ENCODE data around the gene BRD4.
A peak's percentile ranks its signal among the peaks of the same experiment; 100 is the strongest.
"Not testable (repeated sequence)": the region's sequence is repeated elsewhere in the genome, so short reads cannot be mapped to it uniquely, and the experiment has no call there.

The BRD4 gene

DNA sequence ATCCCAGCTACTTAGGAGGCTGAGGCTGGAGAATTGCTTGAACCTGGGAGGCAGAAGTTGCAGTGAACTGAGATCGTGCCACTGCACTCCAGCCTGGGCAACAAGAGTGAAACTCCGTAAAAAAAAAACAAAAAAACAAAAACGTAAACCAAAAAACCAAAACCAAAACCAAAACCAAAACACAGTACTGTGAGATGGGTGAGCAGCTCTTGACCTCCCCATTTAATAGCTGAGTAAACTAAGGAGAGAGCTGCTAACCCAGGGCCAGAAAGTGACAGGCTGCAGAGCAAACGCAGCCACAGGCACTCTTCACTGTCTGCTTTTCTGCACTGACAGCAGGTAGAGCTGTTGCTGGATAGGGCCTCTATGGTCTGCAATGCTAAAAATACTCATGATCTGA is 27.7 kb upstream of the BRD4 start:
- not testable (repeated sequence) for DNase-seq (ENCODE audit: low read depth in 2 of 2)

DNA sequence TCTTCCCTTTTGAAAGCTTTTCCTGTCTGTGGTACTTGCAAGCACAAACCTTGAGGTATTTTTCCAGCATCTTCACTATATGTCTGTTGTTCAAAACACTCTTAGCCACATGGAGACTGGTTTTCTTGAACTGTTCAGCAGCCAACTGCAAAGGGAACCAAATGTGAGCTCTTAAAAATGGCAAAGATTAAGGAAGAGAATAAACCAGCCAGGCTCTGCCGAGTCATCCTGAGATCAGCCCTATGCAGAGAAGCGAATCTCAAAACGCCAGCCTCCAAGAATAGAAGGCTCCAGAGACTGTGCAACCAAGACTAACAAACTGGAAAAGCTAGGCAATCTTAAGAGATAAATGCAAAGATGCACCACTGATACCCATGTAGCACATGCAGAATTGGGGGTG is 26.6 kb upstream of the BRD4 start:
- DNase-seq (ENCODE audit: low read depth in 2 of 2), result no peak

DNA sequence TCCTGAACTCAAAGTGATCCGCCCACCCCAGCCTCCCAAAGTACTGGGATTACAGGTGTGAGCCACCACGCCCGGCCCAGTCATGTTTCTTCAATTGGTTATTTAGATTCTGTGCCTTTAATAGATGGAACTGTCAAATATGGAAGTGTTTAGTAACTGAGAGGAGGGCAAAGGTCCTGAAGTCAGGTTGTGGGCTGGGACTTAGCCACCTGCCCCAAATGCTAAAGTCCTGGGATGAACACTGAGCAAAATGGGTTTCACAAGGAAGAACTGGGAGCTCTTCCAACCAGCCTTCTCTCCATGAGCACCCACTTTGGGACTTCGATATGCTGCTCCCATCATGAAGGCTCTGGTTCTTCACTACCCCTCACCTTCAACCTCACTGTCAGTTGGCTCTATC is 25.6 kb upstream of the BRD4 start:
- DNase-seq (ENCODE audit: low read depth in 2 of 2), result no peak

- DNase-seq (ENCODE audit: low read depth in 2 of 2), result no peak
These were observed 22.4 kb upstream of the BRD4 start for GRCh38 chr19:15354566-15355296.

DNA sequence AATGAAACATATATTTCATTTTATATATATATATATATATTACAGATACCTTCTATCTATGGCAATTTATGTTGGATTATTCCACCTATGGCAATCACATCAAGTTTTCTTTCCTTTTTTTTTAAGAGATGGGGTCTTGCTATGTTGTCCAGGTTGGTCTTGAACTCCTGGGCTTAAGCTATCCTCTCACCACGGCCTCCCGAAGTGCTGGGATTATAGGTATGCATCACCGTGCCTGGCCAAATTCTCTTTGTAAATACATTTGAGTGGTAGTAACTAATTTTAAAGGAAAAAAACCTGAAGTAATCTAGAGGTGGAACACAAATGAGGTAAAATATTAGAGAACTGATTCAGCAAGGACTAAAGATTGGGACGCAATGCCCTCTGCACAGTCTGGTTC is 21.6 kb upstream of the BRD4 start:
- DNase-seq (ENCODE audit: low read depth in 2 of 2), result no peak

GRCh38 chr19:15352535-15352934 is 20.2 kb upstream of the BRD4 start:
- not testable (repeated sequence) for DNase-seq (ENCODE audit: low read depth in 2 of 2)

DNA sequence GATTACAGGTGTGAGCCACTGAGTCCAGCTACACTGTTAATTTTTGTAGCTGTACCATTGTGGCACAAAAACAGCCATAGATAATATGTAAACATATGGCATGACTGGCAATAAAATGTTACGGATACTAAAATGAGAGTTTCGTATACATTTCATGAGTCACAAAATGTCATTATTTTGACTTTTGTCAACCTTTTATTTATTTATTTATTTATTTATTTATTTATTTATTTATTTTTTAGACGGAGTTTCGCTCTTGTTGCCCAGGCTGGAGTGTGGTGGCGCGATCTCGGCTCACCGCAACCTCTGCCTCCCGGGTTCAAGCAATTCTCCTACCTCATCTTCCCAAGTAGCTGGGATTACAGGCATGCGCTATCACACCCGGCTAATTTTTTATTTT is 9.0 kb upstream of the BRD4 start:
- DNase-seq (ENCODE audit: low read depth in 2 of 2), result not testable (repeated sequence)

- DNase-seq (ENCODE audit: low read depth in 2 of 2), result no peak
These were observed 7.7 kb upstream of the BRD4 start for GRCh38 chr19:15340086-15340485.

DNA sequence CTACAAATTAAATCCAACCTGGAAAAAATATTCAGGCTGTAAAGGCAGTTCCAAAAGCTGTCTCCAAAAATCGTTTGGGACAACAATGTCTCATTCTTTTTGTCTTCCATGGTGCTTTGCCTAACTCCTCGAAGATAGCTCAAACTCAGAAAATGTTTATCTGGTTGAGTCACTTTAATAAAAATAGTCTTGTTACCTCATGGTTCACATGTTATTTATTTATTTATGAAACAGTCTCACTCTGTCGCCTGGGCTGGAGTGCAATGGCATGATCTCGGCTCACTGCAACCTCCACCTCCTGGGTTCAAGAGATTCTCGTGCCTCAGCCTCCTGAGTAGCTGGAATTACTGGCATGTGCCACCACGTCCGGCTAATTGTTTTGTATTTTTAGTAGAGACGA is 4.9 kb upstream of the BRD4 start:
- no peak for DNase-seq (ENCODE audit: low read depth in 2 of 2)

GRCh38 chr19:15335992-15336391 is 3.7 kb upstream of the BRD4 start:
- not testable (repeated sequence) for DNase-seq (ENCODE audit: low read depth in 2 of 2)

DNA sequence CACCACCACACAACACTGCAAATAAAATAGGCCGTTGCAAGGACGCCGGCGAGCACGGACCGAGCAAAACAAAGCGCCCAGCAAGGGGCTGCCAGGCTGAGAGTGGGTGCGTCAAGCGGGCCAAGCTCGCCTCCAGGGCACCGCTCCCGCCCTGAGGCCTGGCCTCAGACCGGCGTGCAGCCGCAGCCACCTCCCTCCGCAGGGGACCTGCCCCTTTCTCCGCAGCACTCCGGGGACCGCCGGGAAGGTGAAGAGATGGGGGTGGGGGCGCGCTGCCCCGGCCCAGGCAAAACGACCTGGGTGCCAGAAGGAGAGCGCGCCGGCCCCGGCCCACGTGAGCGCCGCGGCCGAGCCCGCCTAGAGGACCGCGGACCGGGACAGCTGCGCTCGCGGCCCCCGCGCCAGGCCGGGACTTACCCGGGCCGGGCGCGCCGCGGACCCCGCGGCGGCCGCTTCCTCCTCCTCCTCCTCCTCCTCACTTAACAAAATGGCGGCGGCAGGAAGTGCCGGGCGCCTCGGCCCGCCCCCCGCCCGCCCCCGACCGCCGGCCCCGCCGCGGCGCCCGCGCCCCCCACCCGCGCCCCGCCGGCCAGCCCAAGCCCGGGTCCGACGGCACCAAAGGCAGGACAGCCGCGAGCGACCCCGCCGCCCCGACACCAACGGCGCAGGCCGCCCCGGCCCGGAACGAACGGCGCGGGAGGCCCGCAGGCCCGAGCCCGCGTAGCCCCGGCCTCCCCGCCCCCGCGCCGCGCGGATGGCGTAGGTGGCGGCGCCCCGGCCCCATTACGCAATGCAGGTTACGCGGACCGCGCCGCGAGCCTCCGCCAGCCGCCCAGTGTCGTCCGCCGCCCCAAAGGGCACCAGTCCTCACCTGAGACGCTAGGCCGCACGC is 674 bp downstream of the BRD4 start:
- peak; percentile 24 to 49 for DNase-seq (ENCODE audit: low read depth in 2 of 2)

GRCh38 chr19:15330801-15331418 is 1.4 kb downstream of the BRD4 start:
- no peak for DNase-seq (ENCODE audit: low read depth in 2 of 2)

- DNase-seq (ENCODE audit: low read depth in 2 of 2), result no peak
These were observed 4.0 kb downstream of the BRD4 start for GRCh38 chr19:15328312-15328711.

DNA sequence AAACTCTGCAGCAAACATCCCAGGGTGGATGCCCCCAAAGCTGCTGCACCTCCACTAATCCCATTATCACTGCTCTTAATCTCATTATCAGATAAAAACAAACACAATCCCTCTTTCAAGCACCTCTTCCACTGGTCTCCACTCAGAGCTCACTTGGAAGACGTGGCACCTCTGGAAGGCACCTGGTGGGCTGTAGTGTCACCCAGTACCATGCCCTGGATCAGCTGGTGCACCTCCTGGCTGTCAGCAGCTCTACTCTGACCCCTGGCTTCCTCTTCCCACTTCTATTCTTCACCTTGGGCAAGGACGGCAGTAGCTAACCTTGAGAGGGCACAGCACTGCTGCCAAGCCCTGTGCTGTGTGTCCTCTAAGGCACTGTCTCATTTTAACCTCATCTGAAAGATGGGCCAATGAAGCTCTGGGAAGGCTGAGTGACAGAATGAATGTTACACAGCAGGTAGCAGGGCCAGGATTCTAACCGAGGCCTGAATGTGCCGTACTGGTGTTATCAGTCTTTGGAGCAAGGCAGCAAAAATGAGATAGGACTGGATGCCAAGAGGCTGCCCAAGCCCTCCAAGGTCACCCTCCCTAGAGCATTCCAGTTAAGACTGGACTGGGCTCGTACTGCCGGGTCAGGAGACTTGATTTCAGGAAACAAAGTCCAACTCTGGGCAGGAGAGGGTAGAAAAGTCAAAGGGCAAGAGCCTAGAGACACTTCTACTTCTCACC is 7.4 kb downstream of the BRD4 start:
- no peak for DNase-seq (ENCODE audit: low read depth in 2 of 2)

- DNase-seq (ENCODE audit: low read depth in 2 of 2), result no peak
These were observed 8.7 kb downstream of the BRD4 start for GRCh38 chr19:15323496-15324235.

- no peak for DNase-seq (ENCODE audit: low read depth in 2 of 2)
These were observed 10.6 kb downstream of the BRD4 start for GRCh38 chr19:15321739-15322138.

DNA sequence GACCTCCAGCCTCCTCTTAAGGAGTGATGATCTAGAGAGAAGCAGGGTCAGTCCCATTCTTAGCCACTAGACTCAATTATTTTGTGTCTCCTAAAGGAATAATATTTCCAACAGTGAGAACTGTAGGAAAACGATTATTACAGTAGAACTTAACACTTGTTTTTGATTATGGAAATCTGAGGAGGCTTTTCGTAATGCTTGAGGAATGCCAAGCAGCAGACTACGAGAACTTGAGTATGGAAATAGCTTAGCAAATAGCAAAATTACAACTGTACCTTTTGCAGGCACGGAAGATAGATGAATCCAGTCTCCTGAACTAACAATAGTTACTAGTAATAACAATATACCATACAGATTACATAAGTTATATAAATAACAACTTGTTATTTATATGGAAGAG is 12.2 kb downstream of the BRD4 start:
- no peak for DNase-seq (ENCODE audit: low read depth in 2 of 2)

DNA sequence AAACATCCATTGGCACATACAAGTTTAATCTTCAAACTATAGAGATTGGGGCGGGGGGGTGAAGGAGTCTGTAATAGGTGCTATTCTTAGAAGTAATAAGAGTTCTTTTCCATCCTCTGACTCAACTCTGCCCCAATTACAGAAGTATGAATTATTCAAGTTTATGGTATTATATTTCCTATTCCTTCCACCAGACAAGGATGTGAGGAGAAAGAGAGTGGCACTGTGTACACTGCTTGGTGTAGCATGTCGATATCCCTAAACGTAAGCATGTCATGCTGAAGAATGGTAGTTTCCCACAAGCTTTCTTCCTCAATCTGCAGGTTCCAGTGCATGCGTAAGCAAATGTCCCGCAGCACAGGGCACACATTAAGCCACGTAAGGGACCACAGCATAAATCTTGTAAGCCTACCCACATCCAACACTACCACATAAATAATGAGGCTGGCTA is 14.1 kb downstream of the BRD4 start:
- DNase-seq (ENCODE audit: low read depth in 2 of 2), result no peak

- no peak for DNase-seq (ENCODE audit: low read depth in 2 of 2)
These were observed 14.8 kb downstream of the BRD4 start for GRCh38 chr19:15317392-15318071.

DNA sequence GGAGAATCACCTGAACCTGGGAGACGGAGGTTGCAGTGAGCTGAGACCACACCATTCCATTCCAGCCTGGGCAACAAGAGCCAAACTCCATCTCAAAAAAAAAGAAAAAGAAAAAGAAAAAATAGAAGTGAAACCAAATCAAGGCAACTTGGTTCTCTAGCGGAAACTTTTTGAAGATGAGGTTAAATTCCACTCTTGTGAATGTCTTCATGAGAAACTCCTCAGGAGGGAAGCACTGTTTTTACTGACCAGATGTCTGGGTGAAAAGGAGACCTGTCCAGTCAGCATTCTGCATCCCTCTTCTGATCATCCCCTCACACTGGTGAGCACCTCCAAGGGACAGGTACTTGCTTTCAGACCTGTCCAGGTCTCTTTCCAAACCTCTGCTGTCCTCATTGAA is 15.8 kb downstream of the BRD4 start:
- no peak for DNase-seq (ENCODE audit: low read depth in 2 of 2)

DNA sequence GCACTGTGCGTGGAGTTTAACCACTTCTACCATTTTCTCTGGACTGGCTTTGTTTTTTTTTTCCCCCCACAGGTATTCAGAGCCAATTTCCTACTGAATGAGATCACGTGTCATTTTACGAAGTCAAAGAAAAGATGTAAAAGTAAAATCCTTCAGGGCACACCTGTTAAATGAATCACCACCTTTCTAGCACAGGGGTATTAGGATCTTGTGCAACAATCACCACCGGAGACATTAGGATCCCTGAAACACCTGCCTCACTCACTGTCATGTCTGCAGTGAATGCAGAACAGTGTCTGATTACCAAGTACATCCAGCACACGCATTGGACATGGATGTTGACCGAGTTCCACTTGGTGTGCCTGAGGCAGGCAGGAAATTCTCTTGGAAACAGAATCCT is 17.2 kb downstream of the BRD4 start:
- no peak for DNase-seq (ENCODE audit: low read depth in 2 of 2)

Data from stimulated activated CD4-positive, alpha-beta T cell treated with anti-CD3 and anti-CD28 coated beads, Interleukin-12 subunit alpha, Interleukin-12 subunit beta, amount 100 ng/mL, for 24 hours (primary cell).